Vagina (tissue), 2 donors: ENCODE data around the gene POLR3B. TPM values are rescaled to one million over a fixed set of nuclear protein-coding genes. Genes with fewer than 3 reads are reported as not detected.
"Not testable (repeated sequence)": the region's sequence is repeated elsewhere in the genome, so short reads cannot be mapped to it uniquely, and the experiment has no call there.

ENCODE experiments used
- DNase-seq, 2 donors: peaks; one replicate each; pipeline ENCODE4 v3.0.0-alpha.2; 2017; ENCODE audit errors: extremely low spot score in 2 of 2
- H3K27ac ChIP-seq: fragments of 200-600 bp; sonication (generic); one replicate; pipeline ENCODE4 v1.5.1; 2019
- H3K27me3 ChIP-seq: fragments of 200-600 bp; sonication (generic); one replicate; pipeline ENCODE4 v1.5.1; 2019
- H3K36me3 ChIP-seq, 2 donors: fragments of 200-600 bp; sonication (generic); one replicate each; pipeline ENCODE4 v1.5.1; 2017 to 2019
- H3K4me1 ChIP-seq: fragments of 200-600 bp; sonication (generic); one replicate; pipeline ENCODE4 v1.5.1; 2019
- H3K4me3 ChIP-seq, 2 donors: fragments of 200-600 bp; sonication (generic); 1 replicate in 1 of 2; 2 replicates in 1 of 2; pipeline ENCODE4 v1.5.1; 2016 to 2019
- H3K9me3 ChIP-seq: fragments of 200-600 bp; sonication (generic); one replicate; pipeline ENCODE4 v1.5.1; 2019
- CTCF ChIP-seq, 3 experiments: fragments of 450-650 bp in 2 of 3; fragments of 200-600 bp in 1 of 3; sonication (generic) in 1 of 3; IDR thresholded peaks; one replicate each; pipeline ENCODE4 v1.5.1; 2017 to 2019; ENCODE audit warnings: antibody characterized with exemption in 3 of 3, mild to moderate bottlenecking in 2 of 3, moderate library complexity in 2 of 3
- POLR2A ChIP-seq, 2 donors: fragments of 450-650 bp; IDR thresholded peaks; one replicate each; pipeline ENCODE4 v1.6.1; 2017; ENCODE audit warnings: antibody characterized with exemption in 2 of 2, mild to moderate bottlenecking in 2 of 2, moderate library complexity in 2 of 2
- POLR2AphosphoS5 ChIP-seq, 2 donors: sonication (generic); formaldehyde crosslinking; IDR thresholded peaks; one replicate each; pipeline ENCODE4 v1.9.0; 2017; ENCODE audit warnings: antibody characterized with exemption in 2 of 2, mild to moderate bottlenecking in 2 of 2, low read depth in 1 of 2; ENCODE audit not compliant: insufficient read depth in 1 of 2
- intact Hi-C: fragments of 100-400 bp; cut with DNase I; formaldehyde crosslinking; loops from one replicate; pipeline ENCODE4 v1.15.1; 2023
- total RNA-seq: library from RNA; depleted of rRNA; stranded (reverse); fragments of >200 nt; gene quantifications from one replicate; pipeline ENCODE4 v1.2.3, GENCODE V29; 2016

The POLR3B gene
- total RNA-seq, 1 donor from 2014 or later: 10.1 TPM

GRCh38 chr12:106459124-106459523 is 101.6 kb downstream of the POLR3B start:
- TF ChIP-seq POLR2AphosphoS5 (IDR thresholded peaks at IDR 0.05; ENCODE audit: insufficient read depth in 1 of 2, low read depth in 1 of 2) (no peak), POLR2A (IDR thresholded peaks at IDR 0.05) (no peak), CTCF (IDR thresholded peaks at IDR 0.05) (no peak)
- Histone ChIP-seq H3K9me3 (no peaks in the 10 kb centered on the region), H3K4me3 (no peak overlapping the region), H3K27ac (no peak overlapping the region), H3K36me3 (peaks cover 0 to 35% of the 10 kb centered on the region in 2 donors), H3K4me1 (no peaks in the 10 kb centered on the region), H3K27me3 (no peaks in the 10 kb centered on the region)
- DNase-seq: no peak
- intact Hi-C loops: no loop called here

- Histone ChIP-seq H3K27ac (no peak overlapping the region), H3K4me1 (no peaks in the 10 kb centered on the region), H3K9me3 (no peaks in the 10 kb centered on the region), H3K27me3 (no peaks in the 10 kb centered on the region), H3K36me3 (peaks cover 0 to 37% of the 10 kb centered on the region in 2 donors), H3K4me3 (no peak overlapping the region)
- intact Hi-C loops: no loop called here
- TF ChIP-seq POLR2A (IDR thresholded peaks at IDR 0.05) (no peak), POLR2AphosphoS5 (IDR thresholded peaks at IDR 0.05; ENCODE audit: insufficient read depth in 1 of 2, low read depth in 1 of 2) (no peak), CTCF (IDR thresholded peaks at IDR 0.05) (no peak)
- no peak for DNase-seq
Measured at GRCh38 chr12:106459534-106459933, 102.0 kb downstream of the POLR3B start.

- H3K4me3 ChIP-seq: no peak overlapping the region
- no peak for DNase-seq
- H3K36me3 ChIP-seq: peaks cover 0 to 50% of the 10 kb centered on the region in 2 donors
- TF ChIP-seq POLR2AphosphoS5 (IDR thresholded peaks at IDR 0.05; ENCODE audit: insufficient read depth in 1 of 2, low read depth in 1 of 2): no peak
- TF ChIP-seq CTCF (IDR thresholded peaks at IDR 0.05): no peak
- TF ChIP-seq POLR2A (IDR thresholded peaks at IDR 0.05): no peak
- intact Hi-C loops: no loop called here
- no peaks in the 10 kb centered on the region for H3K9me3 ChIP-seq
- H3K4me1 ChIP-seq: no peaks in the 10 kb centered on the region
- H3K27ac ChIP-seq: no peak overlapping the region
- no peaks in the 10 kb centered on the region for H3K27me3 ChIP-seq
Measured at GRCh38 chr12:106461730-106462129, 104.2 kb downstream of the POLR3B start.

GRCh38 chr12:106465605-106466004 is 108.1 kb downstream of the POLR3B start:
- H3K9me3 ChIP-seq, intact Hi-C loops, DNase-seq, H3K4me1 ChIP-seq, H3K4me3 ChIP-seq, H3K27ac ChIP-seq, H3K27me3 ChIP-seq: not testable (repeated sequence)
- H3K36me3 ChIP-seq: peaks cover 0 to 29% of the 10 kb centered on the region in 2 donors

GRCh38 chr12:106475662-106476061 is 118.1 kb downstream of the POLR3B start:
- H3K36me3 ChIP-seq, H3K27me3 ChIP-seq, intact Hi-C loops, H3K27ac ChIP-seq, H3K9me3 ChIP-seq, H3K4me1 ChIP-seq, H3K4me3 ChIP-seq, DNase-seq: not testable (repeated sequence)

GRCh38 chr12:106477627-106478026 is 120.1 kb downstream of the POLR3B start:
- H3K27me3 ChIP-seq, H3K4me3 ChIP-seq, H3K9me3 ChIP-seq, H3K4me1 ChIP-seq, intact Hi-C loops, H3K36me3 ChIP-seq, H3K27ac ChIP-seq, DNase-seq: not testable (repeated sequence)

- Histone ChIP-seq H3K4me1 (no peaks in the 10 kb centered on the region), H3K9me3 (no peaks in the 10 kb centered on the region), H3K4me3 (no peak overlapping the region), H3K36me3 (no peaks in the 10 kb centered on the region), H3K27ac (no peak overlapping the region), H3K27me3 (no peaks in the 10 kb centered on the region)
- DNase-seq: no peak
- TF ChIP-seq CTCF (IDR thresholded peaks at IDR 0.05): no peak
- TF ChIP-seq POLR2AphosphoS5 (IDR thresholded peaks at IDR 0.05; ENCODE audit: insufficient read depth in 1 of 2, low read depth in 1 of 2): no peak
- no peak for TF ChIP-seq POLR2A (IDR thresholded peaks at IDR 0.05)
- intact Hi-C loops: no loop called here
Measured at GRCh38 chr12:106480251-106480650, 122.7 kb downstream of the POLR3B start.
